Cardiac muscle cell (in vitro differentiated cells and primary cell): ENCODE measurements around the gene AKAP9. TPM values are rescaled to one million over a fixed set of nuclear protein-coding genes. Genes with fewer than 3 reads are reported as not detected.

ENCODE experiments used
- DNase-seq, 2 donors: peaks; one replicate each; pipeline versions ENCODE4 v3.0.0 to v3.0.0-alpha.2; 2010 to 2017; ENCODE audit warnings: low read depth in 1 of 2, low spot score in 1 of 2
- H3K27ac ChIP-seq: fragments of 200-600 bp; sonication (generic); 2 replicates; pipeline ENCODE4 v1.5.1; 2016
- H3K27me3 ChIP-seq: fragments of 200-600 bp; sonication (generic); 2 replicates; pipeline ENCODE4 v1.6.0; 2016; ENCODE audit warnings: control low read depth
- H3K36me3 ChIP-seq: fragments of 200-600 bp; sonication (generic); 2 replicates; pipeline ENCODE4 v1.5.1; 2016; ENCODE audit warnings: control low read depth
- H3K4me1 ChIP-seq: fragments of 200-600 bp; sonication (generic); 2 replicates; pipeline ENCODE4 v1.8.1; 2017; ENCODE audit warnings: low read depth, mild to moderate bottlenecking, mixed run types
- H3K4me3 ChIP-seq: fragments of 200-600 bp; sonication (generic); 2 replicates; pipeline ENCODE4 v1.5.1; 2016; ENCODE audit warnings: mild to moderate bottlenecking
- H3K9me3 ChIP-seq: fragments of 200-600 bp; sonication (generic); 2 replicates; pipeline ENCODE4 v1.5.1; 2017; ENCODE audit warnings: low read depth, mild to moderate bottlenecking, control low read depth
- CTCF ChIP-seq: IDR thresholded peaks from 2 replicates; pipeline ENCODE4 v1.5.1; 2012; ENCODE audit warnings: low read depth, mild to moderate bottlenecking, low read length
- polyA plus RNA-seq: library from polyadenylated mRNA; unstranded; fragments of >200 nt; fragmentation: Nextera tagmentation; extraction: Ambion mirVana; gene quantifications from 2 replicates; pipeline ENCODE4 v1.2.1, GENCODE V29; 2016
- total RNA-seq: library from RNA; depleted of rRNA; stranded (reverse); fragments of >200 nt; gene quantifications from 2 replicates; pipeline ENCODE4 v1.2.3, GENCODE V29; 2016

AKAP9 gene
- total and polyA plus RNA-seq, 2 experiments from 2014 or later = 41.4 to 57.1 TPM

- no peaks in the 10 kb centered on the region for H3K27me3 ChIP-seq
- H3K27ac ChIP-seq = no peak overlapping the region
- no peak for DNase-seq
- H3K9me3 ChIP-seq = no peaks in the 10 kb centered on the region
- no peaks in the 10 kb centered on the region for H3K4me1 ChIP-seq
- H3K4me3 ChIP-seq = no peak overlapping the region
- peaks cover 69% of the 10 kb centered on the region for H3K36me3 ChIP-seq
- TF ChIP-seq CTCF = no peak
Measured at GRCh38 chr7:92119213-92119759, 178.6 kb downstream of the AKAP9 start.

GRCh38 chr7:92121681-92122080 is 181.0 kb downstream of the AKAP9 start:
- Histone ChIP-seq H3K4me3 (no peak overlapping the region), H3K4me1 (no peaks in the 10 kb centered on the region), H3K9me3 (no peaks in the 10 kb centered on the region), H3K27me3 (no peaks in the 10 kb centered on the region), H3K36me3 (peaks cover 64% of the 10 kb centered on the region), H3K27ac (no peak overlapping the region)
- no peak for TF ChIP-seq CTCF
- DNase-seq = no peak

- no peak for DNase-seq
- Histone ChIP-seq H3K36me3 (peaks cover 34% of the 10 kb centered on the region), H3K27me3 (no peaks in the 10 kb centered on the region), H3K4me1 (peaks cover 16% of the 10 kb centered on the region), H3K27ac (no peak overlapping the region), H3K9me3 (no peaks in the 10 kb centered on the region), H3K4me3 (no peak overlapping the region)
- no peak for TF ChIP-seq CTCF
Measured at GRCh38 chr7:92131093-92131492, 190.4 kb downstream of the AKAP9 start.

GRCh38 chr7:92131764-92132330 is 191.2 kb downstream of the AKAP9 start:
- H3K4me1 ChIP-seq = peaks cover 16% of the 10 kb centered on the region

GRCh38 chr7:92133133-92133736 is 192.6 kb downstream of the AKAP9 start:
- Histone ChIP-seq H3K36me3 (peaks cover 21% of the 10 kb centered on the region), H3K4me1 (peaks cover 16% of the 10 kb centered on the region), H3K4me3 (peak overlapping the region; percentile 66), H3K9me3 (no peaks in the 10 kb centered on the region), H3K27ac (peak overlapping the region; percentile 98), H3K27me3 (no peaks in the 10 kb centered on the region)
- peak in 1 of 2 donors; percentile 19 for DNase-seq
- no peak for TF ChIP-seq CTCF

More at GRCh38 chr7:92131764-92132330, 191.2 kb downstream of the AKAP9 start:
- H3K9me3 ChIP-seq = no peaks in the 10 kb centered on the region
- H3K36me3 ChIP-seq = peaks cover 31% of the 10 kb centered on the region
- DNase-seq = no peak
- no peaks in the 10 kb centered on the region for H3K27me3 ChIP-seq
- peak overlapping the region; percentile 66 for H3K4me3 ChIP-seq
- H3K27ac ChIP-seq = no peak overlapping the region
- no peak for TF ChIP-seq CTCF
